NT2/D1 (cell line): ENCODE measurements around the gene CNOT2.

Experiments
- SUZ12 ChIP-seq: IDR thresholded peaks from 2 replicates; pipeline ENCODE4 v1.6.1; 2011; ENCODE audit not compliant: insufficient read length, insufficient read depth; ENCODE audit errors: extremely low read depth
- YY1 ChIP-seq: IDR thresholded peaks from 2 replicates; pipeline ENCODE4 v1.6.1; 2011; ENCODE audit not compliant: insufficient read length, insufficient read depth
- ZNF274 ChIP-seq: IDR thresholded peaks from 2 replicates; pipeline ENCODE4 v1.6.1; 2011; ENCODE audit warnings: mild to moderate bottlenecking, low read depth, low read length

DNA sequence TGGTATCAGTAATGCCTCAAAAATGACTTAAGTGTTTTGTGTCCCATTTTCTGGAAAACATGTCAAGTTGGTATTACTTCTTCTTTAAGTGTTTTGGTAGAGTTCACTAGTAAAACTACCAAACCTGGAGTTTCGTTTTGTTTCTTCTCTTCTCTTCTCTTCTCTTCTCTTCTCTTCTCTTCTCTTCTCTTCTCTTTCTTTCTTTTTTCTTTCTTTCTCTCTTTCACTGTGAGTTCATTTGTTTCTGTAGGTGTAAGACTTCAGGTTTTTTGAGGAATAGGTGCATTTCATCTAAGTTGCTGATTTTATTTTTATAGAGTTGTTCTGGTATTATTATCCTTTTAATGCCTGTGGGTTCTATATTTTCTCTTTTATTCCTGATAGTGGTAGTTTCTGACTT lies 21.9 kb downstream of the CNOT2 start:
- TF ChIP-seq YY1 (no peak), SUZ12 (no peak), ZNF274 (no peak)
